Large intestine (tissue), 3 donors: ENCODE data around the gene ASB2. TPM values are rescaled to one million over a fixed set of nuclear protein-coding genes. Genes with fewer than 3 reads are reported as not detected.
A peak's percentile ranks its signal among the peaks of the same experiment; 100 is the strongest.

Source experiments
- DNase-seq, 2 donors: peaks; one replicate each; pipeline versions ENCODE4 v3.0.0 to v3.0.0-alpha.2; 2013
- H3K27ac ChIP-seq: one replicate; pipeline ENCODE4 v1.5.1; 2013; ENCODE audit warnings: low read length
- H3K27me3 ChIP-seq: 2 replicates; pipeline ENCODE4 v1.6.1; 2013; ENCODE audit warnings: low read length; ENCODE audit not compliant: control insufficient read depth, insufficient read depth
- H3K36me3 ChIP-seq: 2 replicates; pipeline ENCODE4 v1.6.1; 2013; ENCODE audit warnings: low read length; ENCODE audit not compliant: control insufficient read depth, insufficient read depth
- H3K4me1 ChIP-seq: one replicate; pipeline ENCODE4 v1.6.1; 2013; ENCODE audit warnings: low read length; ENCODE audit not compliant: control insufficient read depth, insufficient read depth
- H3K4me3 ChIP-seq: one replicate; pipeline ENCODE4 v1.5.1; 2013; ENCODE audit warnings: low read length
- H3K9me3 ChIP-seq: one replicate; pipeline ENCODE4 v1.6.1; 2013; ENCODE audit warnings: mild to moderate bottlenecking, low read depth, low read length, moderate library complexity; ENCODE audit not compliant: control insufficient read depth
- WGBS: methylation state at CpG from one replicate; pipeline ENCODE4 v1.1.5; 2013; ENCODE audit warnings: low lambda C conversion rate; ENCODE audit not compliant: insufficient coverage; 5-methylcytosine and 5-hydroxymethylcytosine counted together
- polyA plus RNA-seq: library from polyadenylated mRNA; unstranded; fragments of 120-200 nt; gene quantifications from one replicate; pipeline ENCODE4 v1.2.1, GENCODE V29; 2013

ASB2 gene
- polyA plus RNA-seq, 1 donor = 12.1 TPM

- no peak overlapping the region for H3K4me3 ChIP-seq
- peaks cover 19% of the 10 kb centered on the region for H3K4me1 ChIP-seq
- no CpG with 5 or more reads among the region's 4 CpGs for WGBS
- no peaks in the 10 kb centered on the region for H3K9me3 ChIP-seq
- H3K27me3 ChIP-seq = no peaks in the 10 kb centered on the region
- DNase-seq = no peak
- H3K36me3 ChIP-seq = no peaks in the 10 kb centered on the region
- no peak overlapping the region for H3K27ac ChIP-seq
Measured at GRCh38 chr14:93963692-93964091, 12.7 kb downstream of the ASB2 start.

DNA sequence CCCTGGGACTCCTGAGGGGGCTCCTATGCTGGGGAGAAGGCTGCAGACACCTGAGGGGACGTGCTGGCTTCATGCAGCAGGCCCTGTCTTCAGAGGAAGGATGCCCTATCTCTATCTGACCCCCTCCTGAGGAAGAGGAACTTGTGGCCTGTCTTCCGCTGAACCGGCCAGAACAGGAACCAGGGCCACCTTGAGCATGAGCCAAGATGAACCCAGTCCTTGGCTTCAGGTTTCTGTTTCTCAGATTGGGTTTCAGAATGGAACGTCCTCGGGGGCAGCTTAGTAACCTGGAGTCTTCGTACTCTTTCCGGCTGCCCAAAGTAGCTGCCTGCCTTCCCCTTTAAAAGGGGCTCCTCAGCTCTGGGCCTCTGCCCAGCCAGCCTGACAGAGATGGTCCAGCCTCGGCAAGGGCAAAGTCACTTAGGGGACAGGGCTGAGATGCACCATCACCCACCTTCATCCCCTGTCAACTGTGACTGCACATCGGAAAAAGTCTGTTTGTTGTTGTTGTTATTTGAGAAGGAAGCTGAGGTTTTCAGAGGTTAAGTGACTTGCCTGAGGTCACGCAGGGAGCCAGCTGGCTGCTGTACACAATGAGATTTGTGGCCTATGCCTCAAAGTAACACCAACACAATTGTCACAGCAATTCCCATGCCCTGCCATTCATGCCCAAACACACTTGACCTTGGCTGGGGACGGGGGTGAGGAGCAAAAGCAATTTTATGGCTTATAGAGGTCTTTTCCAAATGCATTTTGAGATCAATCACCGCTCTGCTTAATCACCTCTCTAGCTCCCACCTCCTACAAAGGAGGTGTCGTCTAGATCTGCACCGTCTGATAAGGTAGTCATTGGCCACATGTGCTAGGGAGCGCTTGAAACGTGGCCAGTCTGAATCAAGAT is 13.4 kb downstream of the ASB2 start:
- peak overlapping the region; percentile 4 for H3K27ac ChIP-seq
- WGBS = no CpG with 5 or more reads among the region's 16 CpGs
- no peaks in the 10 kb centered on the region for H3K9me3 ChIP-seq
- H3K36me3 ChIP-seq = no peaks in the 10 kb centered on the region
- no peak overlapping the region for H3K4me3 ChIP-seq
- peaks cover 26% of the 10 kb centered on the region for H3K4me1 ChIP-seq
- DNase-seq = no peak
- H3K27me3 ChIP-seq = no peaks in the 10 kb centered on the region

DNA sequence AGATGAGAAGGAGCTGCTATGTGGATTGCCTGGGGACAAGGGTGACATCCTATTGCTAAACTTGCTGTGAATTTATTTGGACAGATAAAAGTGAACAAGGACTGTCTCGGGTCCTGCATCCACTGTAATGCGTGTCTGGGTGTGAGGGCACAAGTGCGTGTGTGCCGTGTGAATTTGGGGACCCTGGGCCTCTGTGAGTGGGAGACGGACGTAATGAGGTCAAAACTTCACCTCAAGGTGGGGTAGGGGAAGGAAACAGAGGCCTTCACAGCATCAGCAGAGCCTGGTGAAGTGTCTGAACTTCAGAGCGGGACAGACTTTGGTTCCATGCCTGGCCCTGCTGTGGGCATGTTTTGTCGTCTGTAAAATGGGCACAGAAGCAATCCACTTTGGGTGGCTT is 14.8 kb downstream of the ASB2 start:
- H3K27me3 ChIP-seq = no peaks in the 10 kb centered on the region
- no peak for DNase-seq
- H3K4me3 ChIP-seq = no peak overlapping the region
- H3K9me3 ChIP-seq = no peaks in the 10 kb centered on the region
- no CpG with 5 or more reads among the region's 8 CpGs for WGBS
- H3K27ac ChIP-seq = no peak overlapping the region
- H3K4me1 ChIP-seq = peaks cover 39% of the 10 kb centered on the region
- no peaks in the 10 kb centered on the region for H3K36me3 ChIP-seq

DNA sequence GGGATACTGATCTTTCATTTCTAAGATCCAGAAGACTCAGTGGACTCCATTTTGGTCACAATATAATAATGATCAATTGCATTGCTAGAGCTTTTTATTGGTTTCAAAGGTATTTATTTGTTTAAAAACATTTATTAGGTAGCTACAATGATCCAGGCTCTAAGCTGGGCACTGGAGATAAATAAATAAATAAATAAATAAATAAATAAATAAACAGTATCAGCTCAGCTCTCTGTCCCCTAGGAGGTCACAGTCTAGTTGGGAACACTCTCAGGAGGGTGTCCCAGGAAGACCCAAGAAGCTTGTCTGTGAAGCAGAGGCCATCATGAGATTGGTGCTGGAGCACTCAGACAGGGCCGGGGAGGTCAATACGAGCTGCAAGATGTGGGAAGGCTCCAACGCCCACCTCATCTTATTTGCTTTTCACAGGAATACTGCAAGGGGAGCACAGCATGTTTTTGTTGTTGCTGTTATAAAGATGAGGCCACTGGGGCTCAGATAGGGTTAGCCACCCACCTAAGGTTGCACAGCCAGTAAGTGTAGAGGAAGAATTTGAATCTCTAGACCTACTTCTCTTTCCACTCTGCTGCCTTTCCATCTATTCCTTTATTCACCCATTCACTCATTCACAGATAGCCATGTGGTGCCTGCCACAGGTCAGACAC is 15.5 kb downstream of the ASB2 start:
- H3K9me3 ChIP-seq = no peaks in the 10 kb centered on the region
- no CpG with 5 or more reads among the region's 3 CpGs for WGBS
- no peaks in the 10 kb centered on the region for H3K27me3 ChIP-seq
- no peak for DNase-seq
- no peak overlapping the region for H3K4me3 ChIP-seq
- peaks cover 47% of the 10 kb centered on the region for H3K4me1 ChIP-seq
- H3K36me3 ChIP-seq = no peaks in the 10 kb centered on the region
- no peak overlapping the region for H3K27ac ChIP-seq

- Histone ChIP-seq H3K36me3 (no peaks in the 10 kb centered on the region), H3K4me1 (peaks cover 54% of the 10 kb centered on the region), H3K27me3 (no peaks in the 10 kb centered on the region), H3K4me3 (no peak overlapping the region), H3K9me3 (no peaks in the 10 kb centered on the region), H3K27ac (peak overlapping the region; percentile 79)
- DNase-seq = peak in 1 of 2 donors; percentile 52
Measured at GRCh38 chr14:93960108-93960475, 16.3 kb downstream of the ASB2 start.

- H3K9me3 ChIP-seq = no peaks in the 10 kb centered on the region
- peak overlapping the region; percentile 79 for H3K27ac ChIP-seq
- H3K4me3 ChIP-seq = no peak overlapping the region
- WGBS = 20% methylated on average over 1 of the region's 23 CpGs
- H3K4me1 ChIP-seq = peaks cover 54% of the 10 kb centered on the region
- DNase-seq = peak; percentile 97 to 99
- no peaks in the 10 kb centered on the region for H3K27me3 ChIP-seq
- no peaks in the 10 kb centered on the region for H3K36me3 ChIP-seq
Measured at GRCh38 chr14:93959239-93960107, 16.9 kb downstream of the ASB2 start.

DNA sequence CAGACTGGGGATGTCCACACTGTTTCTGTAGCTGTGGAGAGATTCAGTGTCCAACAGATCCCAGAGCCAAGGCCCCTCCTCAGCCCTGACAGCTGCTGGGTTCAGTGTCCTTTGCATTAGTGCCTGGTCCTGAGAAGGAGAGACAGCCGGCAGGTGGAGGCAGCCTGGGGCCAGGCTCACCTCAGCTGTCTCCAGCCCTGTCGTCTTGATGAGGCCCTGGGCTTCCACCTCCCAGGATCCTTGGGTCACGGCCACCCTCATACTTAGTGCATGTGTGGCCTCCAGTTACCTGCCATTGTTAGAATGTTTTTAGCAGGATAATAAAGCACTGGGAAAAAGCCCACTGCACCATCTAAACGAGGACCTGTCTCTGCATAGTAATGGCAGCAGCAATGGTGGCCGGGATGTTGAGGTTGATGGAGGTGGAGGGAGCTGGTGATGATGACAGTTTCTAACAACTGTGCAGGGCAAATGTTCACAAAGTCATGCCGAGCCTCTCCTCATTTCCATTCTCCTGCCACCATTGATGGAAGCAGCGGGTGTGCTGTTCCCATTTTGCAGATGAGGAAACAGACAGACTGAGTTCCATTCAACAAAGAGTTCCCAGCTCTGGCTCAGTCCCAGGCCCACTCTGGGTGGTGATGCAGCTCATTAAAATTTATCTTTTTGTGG is 17.7 kb downstream of the ASB2 start:
- peaks cover 55% of the 10 kb centered on the region for H3K4me1 ChIP-seq
- no peaks in the 10 kb centered on the region for H3K36me3 ChIP-seq
- H3K4me3 ChIP-seq = no peak overlapping the region
- no peaks in the 10 kb centered on the region for H3K27me3 ChIP-seq
- H3K9me3 ChIP-seq = no peaks in the 10 kb centered on the region
- no peak for DNase-seq
- peak overlapping the region; percentile 75 for H3K27ac ChIP-seq
- no CpG with 5 or more reads among the region's 7 CpGs for WGBS

GRCh38 chr14:93957751-93958566 is 18.4 kb downstream of the ASB2 start:
- WGBS = no CpG with 5 or more reads among the region's 16 CpGs
- no peak overlapping the region for H3K27ac ChIP-seq
- H3K4me3 ChIP-seq = no peak overlapping the region
- H3K27me3 ChIP-seq = no peaks in the 10 kb centered on the region
- no peaks in the 10 kb centered on the region for H3K36me3 ChIP-seq
- no peak for DNase-seq
- no peaks in the 10 kb centered on the region for H3K9me3 ChIP-seq
- peaks cover 58% of the 10 kb centered on the region for H3K4me1 ChIP-seq

DNA sequence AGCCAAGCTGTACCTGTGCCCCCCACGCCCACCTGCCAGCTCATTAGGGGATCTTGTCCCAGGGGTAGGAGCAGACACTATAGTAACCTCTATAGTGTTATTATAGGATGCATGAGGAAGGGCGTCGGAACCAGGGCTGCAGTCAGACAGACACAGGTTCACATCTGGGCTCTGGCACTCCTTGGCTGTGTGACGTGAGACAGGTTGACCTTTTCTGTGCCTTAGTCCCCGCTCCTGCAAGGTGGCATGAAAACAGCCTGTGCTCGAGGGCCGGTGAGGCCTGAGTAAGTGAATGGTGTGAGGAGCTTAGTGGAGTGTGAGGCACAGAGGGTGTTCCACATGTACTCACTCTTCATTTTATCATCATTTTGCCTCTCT is 19.0 kb downstream of the ASB2 start:
- no peak overlapping the region for H3K27ac ChIP-seq
- H3K4me3 ChIP-seq = no peak overlapping the region
- peaks cover 61% of the 10 kb centered on the region for H3K4me1 ChIP-seq
- no peaks in the 10 kb centered on the region for H3K9me3 ChIP-seq
- no peaks in the 10 kb centered on the region for H3K27me3 ChIP-seq
- no peak for DNase-seq
- H3K36me3 ChIP-seq = no peaks in the 10 kb centered on the region
- WGBS = no CpG with 5 or more reads among the region's 7 CpGs
